ENCODE measurements around the gene ZGPAT. TPM values are rescaled to one million over a fixed set of nuclear protein-coding genes. Genes with fewer than 3 reads are reported as not detected.

Gene ZGPAT
- total RNA-seq, 1 experiment from 2014 or later = 27.6 TPM

DNA sequence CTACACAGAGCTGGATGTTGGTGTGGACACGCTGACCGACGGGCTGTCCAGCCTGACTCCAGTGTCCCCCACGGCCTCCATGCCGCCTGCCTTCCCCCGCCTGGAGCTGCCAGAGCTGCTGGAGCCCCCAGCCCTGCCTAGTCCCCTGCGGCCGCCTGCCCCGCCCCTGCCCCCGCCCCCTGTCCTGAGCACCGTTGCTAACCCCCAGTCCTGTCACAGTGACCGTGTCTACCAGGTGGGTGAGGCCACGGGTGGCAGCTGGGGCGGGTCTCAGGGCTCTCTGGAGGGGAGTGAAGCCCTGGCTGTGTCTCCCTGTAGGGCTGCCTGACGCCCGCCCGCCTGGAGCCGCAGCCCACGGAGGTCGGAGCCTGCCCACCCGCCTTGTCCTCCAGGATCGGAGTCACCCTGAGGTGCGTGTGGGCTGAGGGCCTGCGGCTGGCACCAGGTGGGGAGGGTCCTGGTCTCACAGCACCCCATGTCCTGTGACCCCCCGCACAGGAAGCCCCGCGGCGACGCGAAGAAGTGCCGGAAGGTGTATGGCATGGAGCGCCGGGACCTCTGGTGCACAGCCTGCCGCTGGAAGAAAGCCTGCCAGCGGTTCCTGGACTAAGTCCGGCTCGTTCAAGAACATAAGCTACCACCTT lies 34.7 kb downstream of the ZGPAT start:
- H2BK12ac ChIP-seq (ENCODE audit: insufficient read length, low read depth, low read length) = no peak overlapping the region
- no peak overlapping the region for H2AFZ ChIP-seq (ENCODE audit: low read length)
- H2AK5ac ChIP-seq (ENCODE audit: insufficient read length, low read length) = no peak overlapping the region

More for the DNA sequence above, 34.7 kb downstream of the ZGPAT start:
- TF ChIP-seq, protein P1, sequence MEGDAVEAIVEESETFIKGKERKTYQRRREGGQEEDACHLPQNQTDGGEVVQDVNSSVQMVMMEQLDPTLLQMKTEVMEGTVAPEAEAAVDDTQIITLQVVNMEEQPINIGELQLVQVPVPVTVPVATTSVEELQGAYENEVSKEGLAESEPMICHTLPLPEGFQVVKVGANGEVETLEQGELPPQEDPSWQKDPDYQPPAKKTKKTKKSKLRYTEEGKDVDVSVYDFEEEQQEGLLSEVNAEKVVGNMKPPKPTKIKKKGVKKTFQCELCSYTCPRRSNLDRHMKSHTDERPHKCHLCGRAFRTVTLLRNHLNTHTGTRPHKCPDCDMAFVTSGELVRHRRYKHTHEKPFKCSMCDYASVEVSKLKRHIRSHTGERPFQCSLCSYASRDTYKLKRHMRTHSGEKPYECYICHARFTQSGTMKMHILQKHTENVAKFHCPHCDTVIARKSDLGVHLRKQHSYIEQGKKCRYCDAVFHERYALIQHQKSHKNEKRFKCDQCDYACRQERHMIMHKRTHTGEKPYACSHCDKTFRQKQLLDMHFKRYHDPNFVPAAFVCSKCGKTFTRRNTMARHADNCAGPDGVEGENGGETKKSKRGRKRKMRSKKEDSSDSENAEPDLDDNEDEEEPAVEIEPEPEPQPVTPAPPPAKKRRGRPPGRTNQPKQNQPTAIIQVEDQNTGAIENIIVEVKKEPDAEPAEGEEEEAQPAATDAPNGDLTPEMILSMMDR (conservative IDR thresholded peaks at IDR 0.05) = no peak
- Histone ChIP-seq H3K27ac (ENCODE audit: insufficient read length, low read depth, low read length) (no peak overlapping the region), H3K4me2 (ENCODE audit: insufficient read depth, insufficient read length, low read length) (no peak overlapping the region), H3K79me2 (ENCODE audit: insufficient read depth, low read length) (no peaks in the 10 kb centered on the region), H4K8ac (replicated peaks; ENCODE audit: insufficient read length, low read depth, low read length) (no peak overlapping the region), H3K23ac (ENCODE audit: insufficient read length, low read depth, low read length) (no peak overlapping the region), H3K27me3 (ENCODE audit: insufficient read depth, low read length) (no peaks in the 10 kb centered on the region), H3K23me2 (ENCODE audit: insufficient read length, low read depth, low read length, poor library complexity, severe bottlenecking) (peaks cover 9% of the 10 kb centered on the region), H2BK15ac (ENCODE audit: low read depth, low read length) (no peak overlapping the region), H4K91ac (ENCODE audit: insufficient read length, low read depth, low read length) (no peak overlapping the region), H4K20me1 (ENCODE audit: control insufficient read depth, insufficient read depth, insufficient read length) (no peaks in the 10 kb centered on the region), H3K4ac (ENCODE audit: low read depth, low read length) (no peak overlapping the region), H3K9me3 (ENCODE audit: control insufficient read depth, low read depth, low read length) (no peaks in the 10 kb centered on the region), H2BK5ac (ENCODE audit: insufficient read length, low read length) (no peak overlapping the region), H3K9ac (ENCODE audit: extremely low read depth, insufficient read length, low read length) (no peak overlapping the region), H3K14ac (ENCODE audit: insufficient read depth, low read length) (no peak overlapping the region), H4K5ac (ENCODE audit: insufficient read length, low read depth, low read length) (no peak overlapping the region), H2BK120ac (ENCODE audit: low read depth, low read length, poor library complexity, severe bottlenecking) (no peak overlapping the region), H3K56ac (ENCODE audit: insufficient read length, low read depth, low read length) (no peak overlapping the region), H3K79me1 (ENCODE audit: insufficient read depth, low read depth, low read length, poor library complexity, severe bottlenecking) (no peaks in the 10 kb centered on the region), H3K4me1 (ENCODE audit: insufficient read depth, low read length) (no peaks in the 10 kb centered on the region), H3T11ph (ENCODE audit: low read length) (no peak overlapping the region), H3K18ac (ENCODE audit: insufficient read length, low read depth, low read length) (no peak overlapping the region), H2BK20ac (ENCODE audit: low read depth, low read length, poor library complexity, severe bottlenecking) (no peak overlapping the region)
- Mint-ChIP-seq H3K4me1 (peaks cover 0 to 2% of the 10 kb centered on the region in 2 experiments; a peak in 1 of 4 replicates), H3K36me3 (ENCODE audit: insufficient read depth in 1 of 3, low read depth in 3 of 3) (peaks cover 0 to 14% (median 14%) of the 10 kb centered on the region in 3 experiments; a peak in 4 of 7 replicates), H3K4me3 (no peak overlapping the region), H3K27me3 (ENCODE audit: low read depth) (no peaks in the 10 kb centered on the region), H3K9me3 (no peaks in the 10 kb centered on the region), H3K27ac (no peak overlapping the region)
- no peak for DNase-seq
- WGBS (ENCODE audit: extremely low coverage, insufficient read length, low lambda C conversion rate) = no CpG with 5 or more reads among the region's 37 CpGs

Data from H9 (cell line).